Ectodermal cell (in vitro differentiated cells): ENCODE results near the gene NLRC5.
"Not testable (repeated sequence)": the region's sequence is repeated elsewhere in the genome, so short reads cannot be mapped to it uniquely, and the experiment has no call there.

Source experiments
- H3K27ac ChIP-seq: 2 replicates; pipeline ENCODE4 v1.7.0; 2013; ENCODE audit warnings: mild to moderate bottlenecking, low read depth, low read length; ENCODE audit not compliant: insufficient read depth, poor library complexity, severe bottlenecking
- H3K27me3 ChIP-seq: 2 replicates; pipeline ENCODE4 v1.7.0; 2013; ENCODE audit warnings: mild to moderate bottlenecking, low read length; ENCODE audit not compliant: insufficient read depth, control insufficient read depth, poor library complexity, severe bottlenecking
- H3K36me3 ChIP-seq: one replicate; pipeline ENCODE4 v1.7.0; 2013; ENCODE audit warnings: low read length; ENCODE audit not compliant: control insufficient read depth, insufficient read depth
- H3K4me1 ChIP-seq: one replicate; pipeline ENCODE4 v1.7.0; 2013; ENCODE audit warnings: low read length; ENCODE audit not compliant: control insufficient read depth, insufficient read depth
- H3K4me3 ChIP-seq: 2 replicates; pipeline ENCODE4 v1.7.0; 2013; ENCODE audit warnings: low read depth, low read length, control low read depth; ENCODE audit not compliant: insufficient read depth
- H3K9me3 ChIP-seq: 2 replicates; pipeline ENCODE4 v1.7.0; 2013; ENCODE audit warnings: mild to moderate bottlenecking, low read length, moderate library complexity; ENCODE audit not compliant: control insufficient read depth
- WGBS, 2 experiments: methylation state at CpG; one replicate each; pipeline ENCODE4 v1.1.7; 2013; ENCODE audit warnings: missing lambda C conversion rate in 2 of 2; 5-methylcytosine and 5-hydroxymethylcytosine counted together

NLRC5 gene

GRCh38 chr16:56981729-56982271, 7.6 kb upstream of the NLRC5 start:
- 86% methylated on average over 12 of the region's 12 CpGs for WGBS, 2 experiments
- Histone ChIP-seq H3K9me3 (no peaks in the 10 kb centered on the region), H3K4me1 (peaks cover 4% of the 10 kb centered on the region), H3K4me3 (no peak overlapping the region), H3K27me3 (no peaks in the 10 kb centered on the region), H3K36me3 (no peaks in the 10 kb centered on the region), H3K27ac (no peak overlapping the region)

GRCh38 chr16:56982695-56983094, 6.7 kb upstream of the NLRC5 start:
- Histone ChIP-seq H3K36me3 (no peaks in the 10 kb centered on the region), H3K27me3 (peaks cover 4% of the 10 kb centered on the region), H3K4me3 (no peak overlapping the region), H3K9me3 (no peaks in the 10 kb centered on the region), H3K4me1 (peaks cover 4% of the 10 kb centered on the region), H3K27ac (no peak overlapping the region)
- 80 to 94% methylated on average over 2 of the region's 2 CpGs for WGBS, 2 experiments

GRCh38 chr16:56983211-56983751, 6.1 kb upstream of the NLRC5 start:
- peaks cover 9% of the 10 kb centered on the region for H3K27me3 ChIP-seq
- H3K4me1 ChIP-seq: peaks cover 4% of the 10 kb centered on the region
- no peak overlapping the region for H3K4me3 ChIP-seq
- no peaks in the 10 kb centered on the region for H3K36me3 ChIP-seq
- 73 to 77% methylated on average over 9 of the region's 9 CpGs for WGBS, 2 experiments
- H3K9me3 ChIP-seq: no peaks in the 10 kb centered on the region
- no peak overlapping the region for H3K27ac ChIP-seq

GRCh38 chr16:56984639-56985038, 4.7 kb upstream of the NLRC5 start:
- Histone ChIP-seq H3K27me3 (peaks cover 23% of the 10 kb centered on the region), H3K27ac (no peak overlapping the region), H3K4me1 (peaks cover 4% of the 10 kb centered on the region), H3K4me3 (no peak overlapping the region), H3K36me3 (no peaks in the 10 kb centered on the region), H3K9me3 (no peaks in the 10 kb centered on the region)
- WGBS, 2 experiments: 94% methylated on average over 6 of the region's 6 CpGs

- Histone ChIP-seq H3K27ac (no peak overlapping the region), H3K4me3 (no peak overlapping the region), H3K4me1 (peaks cover 4% of the 10 kb centered on the region), H3K27me3 (peaks cover 31% of the 10 kb centered on the region), H3K36me3 (no peaks in the 10 kb centered on the region), H3K9me3 (no peaks in the 10 kb centered on the region)
- 83 to 85% methylated on average over 7 of the region's 7 CpGs for WGBS, 2 experiments
Measured at GRCh38 chr16:56985288-56985961, 3.9 kb upstream of the NLRC5 start.

- H3K27ac ChIP-seq: no peak overlapping the region
- H3K27me3 ChIP-seq: peaks cover 36% of the 10 kb centered on the region
- H3K4me3 ChIP-seq: no peak overlapping the region
- H3K36me3 ChIP-seq: no peaks in the 10 kb centered on the region
- peaks cover 3% of the 10 kb centered on the region for H3K4me1 ChIP-seq
- WGBS, 2 experiments: 88 to 92% methylated on average over 2 of the region's 2 CpGs
- no peaks in the 10 kb centered on the region for H3K9me3 ChIP-seq
Measured at GRCh38 chr16:56985962-56986360, 3.4 kb upstream of the NLRC5 start.

- Histone ChIP-seq H3K36me3 (no peaks in the 10 kb centered on the region), H3K27ac (no peak overlapping the region), H3K4me1 (no peaks in the 10 kb centered on the region), H3K9me3 (no peaks in the 10 kb centered on the region), H3K27me3 (peaks cover 40% of the 10 kb centered on the region), H3K4me3 (no peak overlapping the region)
- 83 to 100% methylated on average over 1 of the region's 1 CpG for WGBS, 2 experiments
Measured at GRCh38 chr16:56986361-56986760, 3.0 kb upstream of the NLRC5 start.

GRCh38 chr16:56986908-56987307, 2.4 kb upstream of the NLRC5 start:
- not testable (repeated sequence) for H3K27ac ChIP-seq, H3K9me3 ChIP-seq, H3K36me3 ChIP-seq, H3K4me1 ChIP-seq, H3K4me3 ChIP-seq
- peaks cover 40% of the 10 kb centered on the region for H3K27me3 ChIP-seq
- 82 to 92% methylated on average over 4 of the region's 4 CpGs for WGBS, 2 experiments

GRCh38 chr16:56987692-56988091, 1.7 kb upstream of the NLRC5 start:
- WGBS, 2 experiments: 95 to 97% methylated on average over 2 of the region's 2 CpGs
- H3K27me3 ChIP-seq: peaks cover 40% of the 10 kb centered on the region

GRCh38 chr16:56988161-56988947, 1.0 kb upstream of the NLRC5 start:
- no peak overlapping the region for H3K4me3 ChIP-seq
- H3K9me3 ChIP-seq: no peaks in the 10 kb centered on the region
- H3K4me1 ChIP-seq: no peaks in the 10 kb centered on the region
- no peak overlapping the region for H3K27ac ChIP-seq
- H3K36me3 ChIP-seq: no peaks in the 10 kb centered on the region
- peaks cover 40% of the 10 kb centered on the region for H3K27me3 ChIP-seq
- WGBS, 2 experiments: 88% methylated on average over 6 of the region's 6 CpGs

More at GRCh38 chr16:56987692-56988091, 1.7 kb upstream of the NLRC5 start:
- Histone ChIP-seq H3K4me3 (no peak overlapping the region), H3K36me3 (no peaks in the 10 kb centered on the region), H3K4me1 (no peaks in the 10 kb centered on the region), H3K9me3 (no peaks in the 10 kb centered on the region), H3K27ac (no peak overlapping the region)
